Stimulated activated naive B cell treated with anti-CD40 and anti-IgM and Interleukin-4, amounts not matched to agents 10 μg/mL and 1 μg/mL and 100 μg/mL, for 72 hours (primary cell): Measurements from ENCODE around the gene IFI27L1.

Experiments used
- ATAC-seq, 2 donors: fragments of 150-1000 bp; cut with Tn5 transposase; replicated peaks; 2 replicates each; pipeline ENCODE4 v1.10.0; 2021; ENCODE audit warnings: moderate library complexity in 1 of 2
- DNase-seq: peaks from one replicate; pipeline ENCODE4 v3.0.0; 2021
- H3K27ac Mint-ChIP-seq: one replicate; pipeline ENCODE4 v1.8.0; 2022; ENCODE audit warnings: mild to moderate bottlenecking, mixed read lengths
- H3K27me3 Mint-ChIP-seq, 2 donors: one replicate each; pipeline ENCODE4 v1.8.0; 2022; ENCODE audit warnings: mixed read lengths in 2 of 2
- H3K36me3 Mint-ChIP-seq, 2 donors: one replicate each; pipeline ENCODE4 v1.8.0; 2022; ENCODE audit warnings: mixed read lengths in 2 of 2, mild to moderate bottlenecking in 1 of 2
- H3K4me1 Mint-ChIP-seq, 2 donors: one replicate each; pipeline ENCODE4 v1.8.0; 2022; ENCODE audit warnings: mixed read lengths in 2 of 2, mild to moderate bottlenecking in 1 of 2
- H3K4me3 Mint-ChIP-seq, 2 donors: one replicate each; pipeline ENCODE4 v1.8.0; 2022; ENCODE audit warnings: mild to moderate bottlenecking in 2 of 2, mixed read lengths in 2 of 2, moderate library complexity in 1 of 2
- H3K9me3 Mint-ChIP-seq, 2 donors: one replicate each; pipeline ENCODE4 v1.8.0; 2022; ENCODE audit warnings: mixed read lengths in 2 of 2, mild to moderate bottlenecking in 1 of 2

Gene IFI27L1

GRCh38 chr14:94043756-94044475, 37.2 kb upstream of the IFI27L1 start:
- Mint-ChIP-seq H3K27me3 (no peaks in the 10 kb centered on the region), H3K4me1 (no peaks in the 10 kb centered on the region), H3K9me3 (no peaks in the 10 kb centered on the region), H3K4me3 (peak overlapping the region in 1 of 2 donors; percentile 5), H3K36me3 (peaks cover 26 to 27% of the 10 kb centered on the region in 2 donors), H3K27ac (peak overlapping the region; percentile 44)
- DNase-seq (no peak), ATAC-seq (no peak)

DNA sequence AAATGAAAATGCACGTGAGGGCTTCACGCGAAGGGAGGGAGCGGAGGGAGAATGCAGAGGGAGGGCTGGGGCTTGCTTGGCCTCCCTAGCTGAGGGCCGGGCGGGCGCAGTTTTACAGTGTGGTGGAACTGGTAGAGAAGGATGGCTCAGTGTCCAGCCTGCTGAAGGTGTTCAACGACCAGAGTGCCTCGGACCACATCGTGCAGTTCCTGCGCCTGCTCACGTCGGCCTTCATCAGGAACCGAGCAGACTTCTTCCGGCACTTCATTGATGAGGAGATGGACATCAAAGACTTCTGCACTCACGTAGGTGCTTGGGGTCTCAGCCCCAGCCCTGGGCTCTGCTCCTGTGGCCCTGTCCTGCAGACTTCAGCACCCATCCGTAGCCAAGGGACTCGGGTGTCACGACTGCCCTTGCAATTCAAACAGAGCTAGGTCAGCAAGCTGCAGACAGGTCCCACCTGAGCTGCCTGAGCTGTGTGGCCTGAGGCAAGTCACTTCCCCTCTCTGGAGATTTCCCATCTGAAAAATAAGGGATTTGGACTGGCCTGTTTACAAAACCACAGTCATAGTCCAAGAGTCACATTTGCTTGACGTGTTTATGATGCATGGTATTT, 36.5 kb upstream of the IFI27L1 start:
- H3K4me1 Mint-ChIP-seq, result no peaks in the 10 kb centered on the region
- H3K4me3 Mint-ChIP-seq, result no peak overlapping the region
- no peaks in the 10 kb centered on the region for H3K9me3 Mint-ChIP-seq
- no peak for ATAC-seq
- H3K36me3 Mint-ChIP-seq, result peaks cover 26 to 27% of the 10 kb centered on the region in 2 donors
- H3K27me3 Mint-ChIP-seq, result no peaks in the 10 kb centered on the region
- no peak for DNase-seq
- H3K27ac Mint-ChIP-seq, result no peak overlapping the region

DNA sequence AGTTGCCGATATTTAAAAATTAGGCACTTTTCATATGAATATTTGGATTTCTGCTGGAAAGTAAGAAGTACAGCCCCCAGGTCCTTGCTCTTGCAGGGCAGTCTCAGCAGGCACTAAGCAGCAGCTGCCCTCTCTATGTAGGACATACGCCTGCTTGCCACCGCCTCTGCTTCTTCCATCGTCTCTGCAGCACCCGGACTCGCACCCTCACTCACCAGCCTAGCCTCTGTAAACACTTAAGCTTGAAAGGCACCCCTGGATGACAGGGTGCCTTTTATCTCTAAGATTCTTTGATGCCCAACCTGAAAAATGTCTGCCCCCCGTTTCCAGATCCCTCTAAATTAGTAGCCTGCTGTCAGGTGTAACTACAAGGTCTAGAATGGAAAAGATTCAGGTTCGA, 36.0 kb upstream of the IFI27L1 start:
- ATAC-seq, result no peak
- Mint-ChIP-seq H3K27me3 (no peaks in the 10 kb centered on the region), H3K4me1 (no peaks in the 10 kb centered on the region), H3K27ac (peak overlapping the region; percentile 15), H3K4me3 (no peak overlapping the region), H3K36me3 (peaks cover 31 to 32% of the 10 kb centered on the region in 2 donors), H3K9me3 (no peaks in the 10 kb centered on the region)
- no peak for DNase-seq

GRCh38 chr14:94045563-94046345, 35.4 kb upstream of the IFI27L1 start:
- Mint-ChIP-seq H3K36me3 (peaks cover 35 to 38% of the 10 kb centered on the region in 2 donors), H3K27ac (peak overlapping the region; percentile 81), H3K4me1 (no peaks in the 10 kb centered on the region), H3K9me3 (no peaks in the 10 kb centered on the region), H3K27me3 (no peaks in the 10 kb centered on the region), H3K4me3 (no peak overlapping the region)
- ATAC-seq (no peak), DNase-seq (no peak)

DNA sequence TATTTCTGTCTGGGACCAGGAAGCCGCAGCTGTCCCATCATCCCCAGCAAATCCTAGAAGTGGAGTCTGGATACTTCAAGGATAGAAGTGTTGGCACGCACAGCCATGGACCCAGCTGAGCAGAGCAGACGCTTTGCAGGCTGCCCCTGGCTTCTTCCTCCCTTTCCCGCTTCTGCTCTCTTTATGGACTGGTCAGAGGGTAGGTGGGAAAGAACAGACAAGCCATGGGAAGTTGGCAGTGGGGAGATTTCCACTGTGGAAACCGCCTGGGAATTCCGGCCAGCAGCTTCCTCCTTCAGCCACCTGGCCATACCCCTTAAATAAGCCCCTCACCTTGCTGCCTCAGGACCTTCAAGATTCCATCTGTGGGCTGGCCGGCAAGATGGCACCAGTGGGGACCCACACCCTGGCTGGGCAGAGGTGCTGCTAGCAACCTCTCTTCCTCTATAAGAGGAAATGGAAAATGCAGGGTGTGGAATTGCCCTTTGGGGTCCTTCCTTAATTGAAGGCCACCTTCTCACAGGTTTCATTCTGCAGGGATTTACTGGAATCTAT, 34.3 kb upstream of the IFI27L1 start:
- Mint-ChIP-seq H3K27me3 (no peaks in the 10 kb centered on the region), H3K4me3 (no peak overlapping the region), H3K4me1 (no peaks in the 10 kb centered on the region), H3K27ac (no peak overlapping the region), H3K36me3 (peaks cover 44 to 49% of the 10 kb centered on the region in 2 donors), H3K9me3 (no peaks in the 10 kb centered on the region)
- ATAC-seq (no peak), DNase-seq (no peak)

- H3K4me3 Mint-ChIP-seq, result no peak overlapping the region
- ATAC-seq (no peak), DNase-seq (no peak)
- peaks cover 49 to 57% of the 10 kb centered on the region in 2 donors for H3K36me3 Mint-ChIP-seq
- H3K9me3 Mint-ChIP-seq, result no peaks in the 10 kb centered on the region
- no peaks in the 10 kb centered on the region for H3K4me1 Mint-ChIP-seq
- H3K27ac Mint-ChIP-seq, result peak overlapping the region; percentile 51
- H3K27me3 Mint-ChIP-seq, result no peaks in the 10 kb centered on the region
Observed at GRCh38 chr14:94047581-94047980, 33.5 kb upstream of the IFI27L1 start.

DNA sequence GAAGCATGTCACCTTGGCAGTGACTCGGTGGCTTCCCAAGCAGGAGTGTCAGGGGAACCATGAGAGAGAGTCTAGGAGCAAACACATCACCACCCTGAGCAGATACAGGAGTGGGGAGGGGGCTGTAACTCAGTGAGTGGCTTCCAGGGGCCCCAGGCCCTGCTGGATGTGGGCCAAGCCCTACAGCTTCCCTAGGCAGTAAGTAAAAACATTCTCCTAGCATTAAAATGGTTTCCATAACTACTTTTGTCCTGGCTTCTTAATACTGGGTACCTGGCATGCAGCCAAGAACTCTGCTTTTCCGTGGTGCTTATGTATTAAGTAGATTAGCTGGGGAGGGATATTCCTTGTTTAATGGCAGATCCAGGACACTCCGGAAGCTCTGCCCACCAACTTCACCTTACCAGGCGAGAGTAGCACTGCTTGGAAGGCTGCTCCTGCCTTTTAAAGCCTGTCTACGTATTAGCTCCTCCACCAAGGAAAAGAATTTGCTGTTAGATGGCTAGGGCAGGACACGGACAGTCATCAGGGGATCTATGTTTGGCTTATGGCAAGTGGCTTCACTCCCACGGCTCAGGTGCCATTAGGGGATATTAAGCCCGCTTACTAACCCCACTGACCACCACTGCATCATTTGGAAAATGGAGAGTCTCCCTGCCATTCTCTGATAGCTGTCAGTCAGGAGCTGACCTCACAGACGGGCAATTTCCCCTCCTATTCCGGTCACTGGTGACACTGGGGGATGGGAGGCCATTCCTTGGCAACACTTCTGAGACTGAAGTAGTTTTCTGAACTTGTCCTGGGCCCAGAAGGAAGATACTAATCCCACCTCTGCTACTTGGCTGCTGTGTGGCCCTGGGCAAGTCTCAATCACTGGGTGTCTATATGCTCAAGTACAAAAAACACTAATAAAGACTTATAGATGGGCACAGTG, 32.2 kb upstream of the IFI27L1 start:
- no peaks in the 10 kb centered on the region for H3K27me3 Mint-ChIP-seq
- H3K4me1 Mint-ChIP-seq, result no peaks in the 10 kb centered on the region
- no peak overlapping the region for H3K4me3 Mint-ChIP-seq
- ATAC-seq, result no peak
- no peak for DNase-seq
- H3K27ac Mint-ChIP-seq, result peak overlapping the region; percentile 31
- H3K36me3 Mint-ChIP-seq, result peaks cover 49 to 61% of the 10 kb centered on the region in 2 donors
- H3K9me3 Mint-ChIP-seq, result no peaks in the 10 kb centered on the region

DNA sequence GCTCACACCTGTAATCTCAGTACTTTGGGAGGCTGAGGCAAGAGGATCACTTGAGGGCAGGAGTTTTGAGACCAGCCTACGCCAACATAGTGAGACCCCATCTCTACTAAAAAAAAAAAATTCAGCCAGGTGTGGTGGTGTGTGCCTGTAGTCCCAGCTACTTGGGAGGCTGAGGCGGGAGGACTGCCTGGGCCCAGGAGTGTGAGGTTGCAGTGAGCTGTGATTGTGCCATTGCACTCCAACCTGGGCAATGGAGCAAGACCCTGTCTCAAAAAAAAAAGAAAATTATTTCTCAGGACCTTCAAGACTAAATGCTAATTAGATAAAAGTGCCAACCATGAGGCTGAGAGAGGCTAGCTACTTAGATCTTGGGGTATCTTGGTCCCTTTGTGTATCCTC, 31.5 kb upstream of the IFI27L1 start:
- no peaks in the 10 kb centered on the region for H3K9me3 Mint-ChIP-seq
- H3K36me3 Mint-ChIP-seq, result peaks cover 52 to 66% of the 10 kb centered on the region in 2 donors
- no peaks in the 10 kb centered on the region for H3K4me1 Mint-ChIP-seq
- no peak overlapping the region for H3K4me3 Mint-ChIP-seq
- no peak for DNase-seq
- no peak for ATAC-seq
- no peaks in the 10 kb centered on the region for H3K27me3 Mint-ChIP-seq
- H3K27ac Mint-ChIP-seq, result no peak overlapping the region

- Mint-ChIP-seq H3K4me1 (no peaks in the 10 kb centered on the region), H3K27me3 (no peaks in the 10 kb centered on the region), H3K9me3 (no peaks in the 10 kb centered on the region), H3K4me3 (no peak overlapping the region), H3K36me3 (peaks cover 49 to 67% of the 10 kb centered on the region in 2 donors), H3K27ac (no peak overlapping the region)
- no peak for ATAC-seq
- no peak for DNase-seq
Observed at GRCh38 chr14:94050231-94050880, 30.8 kb upstream of the IFI27L1 start.

GRCh38 chr14:94051115-94051514, 30.0 kb upstream of the IFI27L1 start:
- Mint-ChIP-seq H3K27ac (peak overlapping the region; percentile 65), H3K4me1 (no peaks in the 10 kb centered on the region), H3K27me3 (no peaks in the 10 kb centered on the region), H3K9me3 (no peaks in the 10 kb centered on the region), H3K4me3 (no peak overlapping the region), H3K36me3 (peaks cover 46 to 71% of the 10 kb centered on the region in 2 donors)
- DNase-seq (no peak), ATAC-seq (no peak)

DNA sequence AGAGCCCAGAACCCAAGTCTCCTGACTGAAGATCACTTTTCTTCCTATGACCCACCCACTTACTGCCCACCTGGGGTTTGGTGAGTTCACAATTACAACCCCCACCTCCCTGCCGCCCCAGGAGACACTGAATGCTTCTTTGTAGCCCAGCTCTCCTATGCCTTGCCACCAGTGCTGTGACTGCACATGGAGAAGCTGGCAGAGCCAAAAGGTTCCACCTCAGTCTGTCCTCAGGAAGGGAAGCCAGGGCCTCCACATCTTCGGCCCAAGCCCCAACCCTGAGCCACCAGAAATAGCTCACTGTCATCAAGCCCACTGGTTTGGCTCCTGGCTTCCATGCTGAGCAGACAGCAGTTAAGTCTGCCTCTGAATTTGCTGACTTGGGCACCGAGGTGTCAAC, 29.3 kb upstream of the IFI27L1 start:
- Mint-ChIP-seq H3K4me3 (no peak overlapping the region), H3K36me3 (peaks cover 47 to 77% of the 10 kb centered on the region in 2 donors), H3K27me3 (no peaks in the 10 kb centered on the region), H3K9me3 (no peaks in the 10 kb centered on the region), H3K4me1 (peaks cover 4 to 5% of the 10 kb centered on the region in 2 donors), H3K27ac (no peak overlapping the region)
- no peak for ATAC-seq
- no peak for DNase-seq

- ATAC-seq (no peak), DNase-seq (no peak)
- Mint-ChIP-seq H3K27me3 (no peaks in the 10 kb centered on the region), H3K4me1 (peaks cover 6 to 9% of the 10 kb centered on the region in 2 donors), H3K4me3 (no peak overlapping the region), H3K27ac (no peak overlapping the region), H3K36me3 (peaks cover 49 to 79% of the 10 kb centered on the region in 2 donors), H3K9me3 (no peaks in the 10 kb centered on the region)
Observed at GRCh38 chr14:94052199-94052598, 28.9 kb upstream of the IFI27L1 start.

GRCh38 chr14:94052662-94053061, 28.4 kb upstream of the IFI27L1 start:
- Mint-ChIP-seq H3K36me3 (peaks cover 50 to 78% of the 10 kb centered on the region in 2 donors), H3K9me3 (no peaks in the 10 kb centered on the region), H3K4me1 (peaks cover 7 to 13% of the 10 kb centered on the region in 2 donors), H3K27me3 (no peaks in the 10 kb centered on the region), H3K27ac (peak overlapping the region; percentile 75), H3K4me3 (no peak overlapping the region)
- ATAC-seq (no peak), DNase-seq (no peak)
